Kidney capillary endothelial cell (primary cell): Measurements from ENCODE around the gene CCDC57.

ENCODE experiments used
- DNase-seq: peaks from one replicate; pipeline ENCODE4 v3.0.0-alpha.2; 2018; ENCODE audit warnings: low spot score

Gene CCDC57

GRCh38 chr17:82105882-82106687 lies 106.6 kb downstream of the CCDC57 start:
- DNase-seq, result peak; percentile 78

DNA sequence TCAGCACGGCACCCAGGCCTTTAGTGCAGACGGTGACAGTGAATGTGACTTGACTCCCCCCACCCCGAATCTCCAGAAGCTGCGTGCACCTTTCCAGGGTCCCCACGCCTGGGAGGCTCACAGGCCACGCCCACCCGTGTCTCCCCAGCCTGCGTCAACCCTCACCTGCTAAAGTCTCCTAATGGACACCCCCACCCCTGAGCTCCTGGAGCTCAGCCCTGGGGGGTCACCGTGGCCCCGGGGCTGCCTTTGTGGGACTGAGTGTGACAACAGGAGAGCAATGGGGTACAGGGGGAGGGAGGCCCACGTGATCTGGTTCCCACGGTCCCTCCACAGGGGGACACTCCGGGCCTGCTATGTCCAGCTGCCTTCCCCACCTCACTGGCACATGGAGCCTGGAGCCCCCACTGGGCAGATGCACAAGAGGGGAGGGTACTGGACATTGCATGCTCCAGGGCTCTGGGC lies 107.2 kb downstream of the CCDC57 start:
- no peak for DNase-seq

DNA sequence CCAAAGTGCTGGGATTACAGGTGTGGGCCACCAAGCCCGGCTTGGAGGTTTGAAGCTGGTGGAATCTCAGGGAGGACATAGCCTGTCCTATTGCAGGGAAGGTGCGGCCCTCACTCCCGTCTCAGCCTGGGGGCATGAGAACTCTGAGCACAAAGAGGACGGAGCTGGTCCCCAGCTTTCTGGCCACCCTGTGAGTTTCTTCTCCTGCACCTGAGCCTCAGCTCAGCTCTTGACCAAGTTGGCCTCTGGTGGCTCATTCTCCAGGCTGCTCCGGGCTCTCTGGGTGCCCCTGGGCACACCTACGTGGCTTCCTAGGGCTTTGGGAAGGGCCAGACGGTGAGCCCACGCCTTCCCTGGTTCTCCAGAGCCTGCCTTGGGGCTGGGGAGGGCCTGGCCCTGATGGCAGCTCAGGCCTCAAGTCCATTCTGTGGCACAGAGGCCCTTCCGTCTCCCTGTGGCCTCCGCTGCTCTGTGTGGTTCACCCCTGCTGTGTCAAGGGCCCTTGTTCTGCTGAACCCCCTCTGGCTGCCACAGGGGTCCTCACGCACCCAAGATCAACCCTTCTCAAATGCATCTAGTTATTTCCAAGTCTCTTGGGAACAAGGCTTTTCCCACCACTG lies 107.7 kb downstream of the CCDC57 start:
- DNase-seq, result no peak

- no peak for DNase-seq
Measured at GRCh38 chr17:82103553-82104451, 108.8 kb downstream of the CCDC57 start.

GRCh38 chr17:82101767-82102679 lies 110.6 kb downstream of the CCDC57 start:
- no peak for DNase-seq

- DNase-seq, result no peak
Measured at GRCh38 chr17:82101301-82101715, 111.3 kb downstream of the CCDC57 start.

- no peak for DNase-seq
Measured at GRCh38 chr17:82100502-82101298, 111.9 kb downstream of the CCDC57 start.

GRCh38 chr17:82098939-82099763 lies 113.5 kb downstream of the CCDC57 start:
- DNase-seq, result no peak

GRCh38 chr17:82098169-82098938 lies 114.3 kb downstream of the CCDC57 start, which contains the start of gene FASN:
TSS of gene FASN (minus strand) at chr17:82098236. CDS start at chr17:82096445, 1,791 bp downstream.
- peak; percentile 93 for DNase-seq

DNA sequence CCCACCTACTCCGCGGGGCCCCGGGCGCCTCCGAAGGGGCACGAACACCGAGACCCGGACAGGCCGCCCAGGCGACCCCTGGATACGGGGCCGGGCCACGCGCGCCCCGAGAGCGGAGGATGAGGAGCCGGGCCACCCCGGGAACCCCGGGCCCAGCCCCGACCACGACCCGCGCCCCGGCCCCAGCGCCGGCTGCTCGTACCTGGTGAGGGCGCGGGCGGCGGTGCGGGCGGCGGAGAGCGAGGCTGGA lies 114.8 kb downstream of the CCDC57 start:
- DNase-seq, result no peak

DNA sequence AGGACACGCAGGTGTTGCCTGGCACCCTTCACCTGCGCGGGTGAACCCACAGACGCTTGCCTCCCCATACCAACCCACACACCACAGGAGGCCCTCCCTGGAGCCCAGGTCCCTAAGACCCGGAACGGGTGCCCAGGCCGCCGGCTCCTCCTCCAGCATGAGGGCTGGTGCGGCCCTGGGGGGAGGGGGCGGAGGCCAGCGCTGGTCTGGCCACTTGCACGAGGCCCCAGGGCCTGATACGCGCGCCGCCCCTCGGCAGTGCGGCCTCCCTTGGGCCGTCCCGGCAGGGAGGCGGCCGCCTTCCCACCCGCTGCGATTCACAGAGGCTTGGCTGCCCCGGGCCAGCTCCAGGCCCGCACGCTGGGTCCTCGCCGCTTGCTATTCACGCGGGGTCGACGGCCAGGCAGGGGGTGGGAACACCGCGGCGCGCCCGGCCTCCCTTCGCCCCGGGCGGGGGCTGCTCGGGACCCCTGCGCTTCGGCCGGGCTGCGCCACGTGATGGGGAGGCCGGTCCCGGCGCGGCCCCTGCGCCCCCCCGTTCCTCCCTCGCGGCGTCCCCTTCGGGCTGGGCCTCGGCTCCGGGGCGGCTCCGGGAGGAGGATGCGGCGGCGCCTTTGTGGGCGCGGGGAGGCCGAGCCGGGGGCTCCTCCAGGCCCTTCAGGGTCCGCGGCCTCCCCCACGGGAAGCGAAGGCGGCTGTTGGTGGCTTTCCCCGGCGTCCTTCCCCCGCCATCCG lies 115.3 kb downstream of the CCDC57 start:
- DNase-seq, result peak; percentile 31

- DNase-seq, result no peak
Measured at GRCh38 chr17:82096709-82097183, 115.9 kb downstream of the CCDC57 start.

- no peak for DNase-seq
Measured at GRCh38 chr17:82095777-82096708, 116.6 kb downstream of the CCDC57 start.

DNA sequence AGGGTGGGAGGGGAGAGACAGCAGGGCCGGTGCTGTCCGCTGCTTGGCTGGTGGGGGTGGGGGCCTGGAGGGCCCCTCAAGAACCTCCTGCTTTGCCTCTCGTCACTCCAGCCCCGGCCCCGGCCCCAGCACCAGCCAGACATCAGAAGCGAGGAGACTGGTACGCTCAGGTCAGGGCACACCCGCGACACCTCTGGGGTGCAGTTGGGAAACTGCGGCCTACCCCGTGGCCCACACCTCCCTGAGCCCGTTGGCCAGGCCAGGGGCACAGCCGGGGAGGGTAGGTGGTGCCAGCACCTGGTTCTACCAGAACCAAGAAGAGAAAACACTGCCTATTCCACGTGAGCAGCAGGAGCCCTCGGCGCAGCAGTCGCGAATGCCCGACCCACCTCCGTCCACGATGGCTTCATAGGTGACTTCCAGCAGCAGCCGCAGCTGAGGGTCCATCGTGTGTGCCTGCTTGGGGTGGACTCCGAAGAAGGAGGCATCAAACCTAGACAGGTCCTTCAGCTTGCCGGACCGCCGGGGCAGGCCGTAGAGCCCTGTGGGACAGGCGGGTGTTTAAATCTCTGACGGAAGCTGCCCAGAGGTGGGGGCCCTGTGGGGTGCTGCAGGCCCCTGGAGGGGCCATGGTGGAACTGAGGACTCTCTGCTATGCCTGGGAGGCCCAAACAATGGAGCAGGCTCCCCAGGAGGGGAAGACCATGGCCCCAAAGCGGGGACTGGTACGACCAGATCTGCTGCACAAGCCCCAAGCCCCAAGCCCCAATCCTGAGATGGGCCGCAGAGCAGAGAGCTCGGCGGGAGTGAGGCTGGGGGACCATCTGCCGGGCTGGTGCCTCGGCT lies 117.5 kb downstream of the CCDC57 start:
- DNase-seq, result no peak

DNA sequence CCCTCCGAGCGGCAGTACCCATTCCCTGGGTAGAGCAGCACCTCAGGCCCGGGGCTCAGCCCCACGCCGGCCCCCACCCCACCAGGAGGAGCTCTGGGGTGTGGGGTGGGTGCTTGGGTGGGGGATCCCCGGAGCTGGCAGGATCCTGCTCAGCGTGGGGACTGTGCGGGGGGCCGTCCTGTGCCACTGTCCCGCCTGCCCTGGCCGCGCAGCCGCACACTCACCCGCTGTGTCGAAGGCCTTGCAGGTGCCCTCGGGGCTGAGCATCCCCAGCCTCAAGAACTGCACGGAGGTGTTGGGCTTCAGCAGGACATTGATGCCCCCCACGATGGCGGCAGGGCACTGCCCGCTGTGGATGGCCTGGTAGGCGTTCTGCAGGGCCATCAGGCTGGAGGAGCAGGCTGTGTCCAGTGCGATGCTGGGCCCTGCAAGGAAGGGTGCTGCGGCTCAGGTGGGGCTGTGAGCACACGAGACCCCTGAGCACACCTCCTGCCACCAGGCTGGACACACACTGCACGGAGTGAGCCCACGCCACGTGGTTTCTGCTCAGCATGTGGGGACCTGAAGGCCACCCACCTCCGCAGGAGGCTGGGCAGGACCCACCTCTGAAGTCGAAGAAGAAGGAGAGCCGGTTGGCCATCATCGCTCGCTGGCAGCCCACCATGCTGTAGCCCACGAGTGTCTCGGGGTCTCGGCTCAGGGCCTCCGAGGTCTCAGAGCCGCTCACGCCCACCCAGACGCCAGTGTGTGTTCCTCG lies 119.5 kb downstream of the CCDC57 start:
- DNase-seq, result no peak
